Testis (tissue), 3 donors: ENCODE measurements around the gene TFCP2. TPM values are rescaled to one million over a fixed set of nuclear protein-coding genes. Genes with fewer than 3 reads are reported as not detected.

Experiments used
- DNase-seq: peaks from one replicate; pipeline ENCODE4 v3.0.0-alpha.2; 2019
- H3K27ac ChIP-seq, 2 donors: fragments of 200-600 bp; sonication (generic); one replicate each; pipeline ENCODE4 v1.5.1; 2019
- H3K27me3 ChIP-seq: fragments of 200-600 bp; sonication (generic); one replicate; pipeline ENCODE4 v1.5.1; 2019
- H3K36me3 ChIP-seq: fragments of 200-600 bp; sonication (generic); one replicate; pipeline ENCODE4 v1.5.1; 2017; ENCODE audit warnings: low read depth; ENCODE audit errors: missing control alignments
- H3K4me1 ChIP-seq: fragments of 200-600 bp; sonication (generic); one replicate; pipeline ENCODE4 v1.5.1; 2019
- H3K4me3 ChIP-seq, 2 donors: fragments of 200-600 bp; sonication (generic); one replicate each; pipeline ENCODE4 v1.5.1; 2017 to 2019
- H3K9me3 ChIP-seq: fragments of 200-600 bp; sonication (generic); one replicate; pipeline ENCODE4 v1.5.1; 2017
- CTCF ChIP-seq, 3 experiments: fragments of 450-650 bp in 2 of 3; fragments of 200-600 bp in 1 of 3; sonication (generic) in 1 of 3; IDR thresholded peaks; one replicate each; pipeline ENCODE4 v1.5.1; 2016 to 2019; ENCODE audit warnings: antibody characterized with exemption in 3 of 3, mild to moderate bottlenecking in 2 of 3, moderate library complexity in 1 of 3
- POLR2A ChIP-seq: fragments of 450-650 bp; IDR thresholded peaks from one replicate; pipeline ENCODE4 v1.6.1; 2017; ENCODE audit warnings: antibody characterized with exemption, mild to moderate bottlenecking, moderate library complexity
- WGBS, 2 donors: methylation state at CpG; one replicate each; pipeline ENCODE4 v1.1.5; 2018; 5-methylcytosine and 5-hydroxymethylcytosine counted together
- intact Hi-C: fragments of 100-400 bp; cut with DNase I; formaldehyde crosslinking; loops from one replicate; pipeline ENCODE4 v1.15.1; 2023; ENCODE audit warnings: low total_unique reads
- polyA plus RNA-seq: library from polyadenylated mRNA; stranded (reverse); fragments of 350-450 nt; fragmentation: Illumina TruSeq; extraction: RNeasy Lipid Tissue Mini Kit (QIAGEN cat#74804); gene quantifications from one replicate; pipeline ENCODE4 v1.2.3, GENCODE V29; 2014; ENCODE audit warnings: low read depth, low replicate concordance; ENCODE audit not compliant: insufficient read depth
- total RNA-seq, 2 donors: library from RNA; depleted of rRNA; stranded (reverse); fragments of >200 nt; gene quantifications; one replicate each; pipeline ENCODE4 v1.2.3, GENCODE V29; 2016

Gene TFCP2
- total and polyA plus RNA-seq, 3 donors from 2014 or later: 13.8 to 17.2 (median 16.2) TPM

DNA sequence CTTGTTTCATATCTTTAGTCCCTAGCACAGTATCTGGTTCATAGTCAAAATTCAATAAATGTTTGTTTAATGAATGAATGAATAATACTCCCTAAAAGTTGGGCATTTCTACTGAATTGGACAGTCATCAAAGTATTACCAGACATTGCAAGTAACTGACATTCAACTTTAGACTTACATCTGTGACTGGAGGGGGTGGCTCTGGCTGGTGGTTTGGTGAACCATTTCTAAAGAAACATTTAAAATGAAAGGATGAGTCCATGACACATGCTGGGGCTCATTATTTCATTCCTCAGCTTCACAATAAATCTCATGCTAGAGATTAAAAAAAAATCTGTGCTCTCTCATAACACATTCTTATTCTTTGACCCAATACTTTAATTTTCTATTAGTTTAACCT lies 69.0 kb downstream of the TFCP2 start:
- TF ChIP-seq CTCF (IDR thresholded peaks at IDR 0.05) (no peak), POLR2A (no peak)
- Histone ChIP-seq H3K9me3 (no peaks in the 10 kb centered on the region), H3K4me1 (no peaks in the 10 kb centered on the region), H3K27me3 (no peaks in the 10 kb centered on the region), H3K27ac (no peak overlapping the region), H3K4me3 (no peak overlapping the region), H3K36me3 (no peaks in the 10 kb centered on the region)
- intact Hi-C loops: no loop called here
- no peak for DNase-seq

DNA sequence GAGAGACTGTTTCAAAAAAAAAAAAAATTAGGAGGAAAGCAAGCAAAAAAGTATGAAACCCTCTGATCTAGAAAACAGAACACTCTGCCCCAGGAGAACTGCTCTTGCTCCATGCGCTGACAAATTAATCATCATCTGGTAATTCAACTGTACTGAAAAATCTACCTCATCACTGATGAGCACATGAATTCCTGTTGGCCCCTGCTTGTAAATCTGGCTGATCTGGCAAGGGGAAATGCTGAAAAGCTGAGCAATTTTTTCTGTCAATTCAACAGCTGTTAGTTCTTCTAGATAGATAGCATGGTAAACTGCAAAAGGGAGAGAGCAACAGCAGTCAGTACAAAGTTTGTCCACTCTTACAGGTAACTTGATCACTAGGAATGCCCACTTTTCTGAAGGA lies 74.3 kb downstream of the TFCP2 start:
- DNase-seq: no peak
- no peak overlapping the region for H3K27ac ChIP-seq
- H3K9me3 ChIP-seq: no peaks in the 10 kb centered on the region
- intact Hi-C loops: no loop called here
- WGBS, 2 donors: 0 to 100% methylated on average over 1 of the region's 1 CpG
- no peaks in the 10 kb centered on the region for H3K27me3 ChIP-seq
- H3K36me3 ChIP-seq: no peaks in the 10 kb centered on the region
- TF ChIP-seq CTCF (IDR thresholded peaks at IDR 0.05) (no peak), POLR2A (no peak)
- H3K4me1 ChIP-seq: no peaks in the 10 kb centered on the region
- H3K4me3 ChIP-seq: no peak overlapping the region

- Histone ChIP-seq H3K9me3 (no peaks in the 10 kb centered on the region), H3K4me1 (no peaks in the 10 kb centered on the region), H3K27me3 (no peaks in the 10 kb centered on the region), H3K36me3 (no peaks in the 10 kb centered on the region), H3K4me3 (no peak overlapping the region), H3K27ac (no peak overlapping the region)
- DNase-seq: no peak
- 94 to 97% methylated on average over 10 of the region's 10 CpGs for WGBS, 2 donors
- TF ChIP-seq POLR2A (no peak), CTCF (IDR thresholded peaks at IDR 0.05) (no peak)
- intact Hi-C loops: no loop called here
Observed at GRCh38 chr12:51090705-51091229, 82.2 kb downstream of the TFCP2 start.

DNA sequence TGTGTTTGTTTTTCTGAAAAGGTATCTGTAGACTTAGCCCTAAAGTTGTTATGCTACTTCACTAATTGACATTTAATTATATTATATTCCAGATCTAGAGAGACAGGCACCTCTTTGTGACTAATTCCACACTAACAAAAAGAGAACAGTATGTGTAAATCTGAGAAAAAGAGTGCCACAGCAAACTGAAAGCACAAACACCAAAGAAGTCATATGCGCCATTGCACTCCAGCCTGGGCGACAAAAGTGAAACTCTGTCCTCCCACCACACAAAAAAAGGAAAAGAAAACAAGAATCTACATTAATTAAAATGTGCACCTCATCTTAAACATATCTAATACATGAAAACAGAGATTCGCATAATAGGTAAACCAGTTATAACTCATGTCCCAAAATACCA lies 85.1 kb downstream of the TFCP2 start:
- Histone ChIP-seq H3K4me3 (no peak overlapping the region), H3K4me1 (no peaks in the 10 kb centered on the region), H3K9me3 (no peaks in the 10 kb centered on the region), H3K27ac (no peak overlapping the region), H3K36me3 (no peaks in the 10 kb centered on the region), H3K27me3 (no peaks in the 10 kb centered on the region)
- DNase-seq: no peak
- WGBS, 2 donors: 95 to 96% methylated on average over 3 of the region's 3 CpGs
- intact Hi-C loops: no loop called here
- TF ChIP-seq POLR2A (no peak), CTCF (IDR thresholded peaks at IDR 0.05) (no peak)

DNA sequence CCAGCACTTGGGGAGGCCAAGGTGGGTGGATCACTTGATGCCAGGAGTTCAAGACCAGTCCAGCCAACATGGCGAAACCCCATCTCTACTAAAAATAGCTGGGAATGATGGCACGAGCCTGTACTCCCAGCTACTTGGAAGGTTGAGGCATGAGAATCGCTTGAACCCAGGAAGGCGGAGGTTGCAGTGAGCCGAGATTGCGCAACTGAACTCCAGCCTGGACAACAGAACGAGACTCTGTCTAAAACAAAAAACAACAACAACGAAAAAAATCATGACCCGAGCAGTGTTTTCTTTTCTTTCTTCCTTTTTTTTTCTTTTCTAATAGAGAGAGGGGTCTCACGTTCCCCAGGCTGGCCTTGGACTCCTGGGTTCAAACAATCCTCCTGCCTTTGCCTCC lies 86.0 kb downstream of the TFCP2 start:
- peaks cover 5% of the 10 kb centered on the region for H3K4me1 ChIP-seq
- no peak for DNase-seq
- TF ChIP-seq CTCF (IDR thresholded peaks at IDR 0.05): no peak
- intact Hi-C loops: no loop called here
- H3K4me3 ChIP-seq: no peak overlapping the region
- H3K36me3 ChIP-seq: no peaks in the 10 kb centered on the region
- WGBS, 2 donors: 89 to 90% methylated on average over 10 of the region's 10 CpGs
- H3K27me3 ChIP-seq: no peaks in the 10 kb centered on the region
- H3K9me3 ChIP-seq: no peaks in the 10 kb centered on the region
- no peak overlapping the region for H3K27ac ChIP-seq
